Measurements from ENCODE around the gene MYBBP1A.

MYBBP1A gene

DNA sequence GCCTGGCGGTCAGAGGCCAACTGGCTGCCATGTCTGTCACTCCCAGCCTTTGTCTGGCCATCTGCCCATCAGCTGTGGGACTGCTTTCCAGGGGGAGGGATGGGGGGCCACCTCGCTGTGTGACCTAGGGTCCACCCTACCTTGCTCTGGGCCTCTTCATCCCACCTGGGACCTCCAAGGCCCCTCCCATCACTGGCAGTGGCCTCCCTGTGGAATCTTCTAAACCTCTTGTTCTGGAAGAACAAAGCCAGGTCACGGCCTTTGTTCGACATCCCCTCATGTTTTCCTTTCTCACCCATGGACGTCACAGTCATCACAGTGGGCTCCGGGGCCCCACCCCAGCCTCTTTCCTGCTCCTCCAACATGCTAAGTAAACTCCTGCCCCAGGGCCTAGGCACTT, 32.5 kb downstream of the MYBBP1A start:
- no peak for DNase-seq (ENCODE audit: low read depth in 2 of 3, low spot score in 2 of 3)

DNA sequence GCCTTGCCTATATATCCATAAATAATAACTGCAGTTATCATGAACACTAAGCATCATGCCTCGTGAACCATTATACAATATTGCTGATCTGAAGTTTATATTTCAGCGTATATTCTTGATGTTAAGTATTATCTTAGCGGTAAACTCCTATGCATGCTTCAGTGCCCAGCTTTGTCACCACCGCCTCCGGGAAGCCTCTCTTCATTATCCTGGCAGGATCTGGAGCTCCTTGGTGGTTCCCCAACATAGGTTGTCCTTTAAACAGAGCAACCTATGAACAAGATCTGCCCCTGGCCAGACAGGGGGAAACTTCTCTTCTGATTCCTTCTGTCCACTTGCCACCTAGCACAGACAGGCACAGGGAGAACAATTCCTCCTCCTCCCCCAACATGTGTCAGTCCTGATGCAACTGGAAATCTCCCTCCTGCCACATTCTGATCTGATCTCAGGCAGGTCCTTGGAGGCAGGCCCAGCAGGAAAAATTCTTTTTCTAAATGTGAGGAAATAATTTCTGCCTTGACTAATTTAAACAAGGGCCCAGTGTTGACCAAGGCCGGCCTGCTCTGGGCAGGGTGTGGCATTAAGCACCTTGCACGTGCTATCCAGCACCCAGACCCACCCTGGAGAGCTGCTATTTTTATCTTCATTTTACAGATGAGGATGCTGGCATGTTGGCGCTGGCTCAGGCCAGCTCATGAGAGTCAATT, 34.1 kb downstream of the MYBBP1A start:
- DNase-seq (ENCODE audit: low read depth in 2 of 3, low spot score in 2 of 3): no peak

DNA sequence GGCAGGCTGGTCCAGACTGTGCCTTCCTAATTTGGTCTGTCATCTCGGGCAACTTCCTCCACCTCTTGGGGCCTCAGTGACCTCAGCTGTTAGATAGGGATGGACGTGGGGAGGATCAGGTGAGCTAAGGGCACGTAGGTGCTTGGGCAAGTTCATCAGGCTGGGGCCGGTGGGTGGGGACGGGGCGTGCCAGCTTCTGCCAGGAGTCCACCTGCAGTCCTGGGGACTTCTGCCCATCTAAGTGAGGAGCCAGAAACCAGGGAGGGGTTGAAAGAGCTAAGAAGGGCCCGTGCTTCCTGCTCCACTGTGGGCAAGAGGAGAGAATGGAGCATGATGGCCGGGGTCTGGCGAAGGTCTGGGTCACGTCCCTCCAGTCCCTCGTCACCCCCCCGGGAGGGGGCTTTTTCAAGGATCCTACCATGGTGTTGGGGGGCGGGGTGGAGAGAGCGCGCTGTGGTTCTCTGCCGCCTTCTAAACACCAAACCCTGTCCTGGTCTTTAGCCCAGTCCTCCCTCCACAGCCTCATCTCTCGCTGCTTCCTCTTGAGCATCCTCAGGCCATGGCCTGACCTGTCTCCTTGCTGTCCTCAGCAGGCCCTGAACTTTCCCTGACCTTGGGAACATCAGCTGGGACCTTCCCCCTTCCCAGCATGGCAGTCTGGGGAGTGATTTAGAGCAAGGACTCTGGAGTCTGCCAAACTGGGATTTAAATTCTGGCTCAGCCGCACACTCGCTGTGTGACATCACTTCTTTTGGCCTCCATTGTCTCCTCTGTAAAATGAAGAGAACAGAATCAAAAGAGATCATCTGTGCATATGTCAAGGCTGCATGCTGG, 34.9 kb downstream of the MYBBP1A start:
- DNase-seq (ENCODE audit: low read depth in 2 of 3, low spot score in 2 of 3): no peak

DNA sequence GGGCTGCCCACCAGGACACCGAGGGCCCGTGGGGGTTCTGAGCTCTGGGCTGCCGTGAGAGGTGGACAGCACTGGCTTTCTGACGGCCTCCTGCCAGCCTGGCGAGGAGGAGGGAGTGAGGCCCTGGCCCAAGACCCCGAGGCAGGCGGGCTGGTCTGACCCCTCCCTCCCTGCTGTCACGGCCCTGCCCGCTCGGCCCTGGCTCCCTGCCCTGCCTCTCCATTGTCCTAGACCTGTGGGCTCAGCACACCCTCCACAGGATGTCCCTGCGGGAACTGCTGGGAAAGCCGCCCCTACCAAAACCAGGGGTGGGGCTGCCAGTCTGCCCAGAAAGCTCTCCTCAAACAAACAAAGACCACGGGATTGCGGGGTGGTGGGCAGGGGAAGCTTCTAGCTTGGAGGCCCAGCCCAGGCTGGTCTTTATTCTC, 35.8 kb downstream of the MYBBP1A start:
- no peak for DNase-seq (ENCODE audit: low read depth in 2 of 3, low spot score in 2 of 3)

DNA sequence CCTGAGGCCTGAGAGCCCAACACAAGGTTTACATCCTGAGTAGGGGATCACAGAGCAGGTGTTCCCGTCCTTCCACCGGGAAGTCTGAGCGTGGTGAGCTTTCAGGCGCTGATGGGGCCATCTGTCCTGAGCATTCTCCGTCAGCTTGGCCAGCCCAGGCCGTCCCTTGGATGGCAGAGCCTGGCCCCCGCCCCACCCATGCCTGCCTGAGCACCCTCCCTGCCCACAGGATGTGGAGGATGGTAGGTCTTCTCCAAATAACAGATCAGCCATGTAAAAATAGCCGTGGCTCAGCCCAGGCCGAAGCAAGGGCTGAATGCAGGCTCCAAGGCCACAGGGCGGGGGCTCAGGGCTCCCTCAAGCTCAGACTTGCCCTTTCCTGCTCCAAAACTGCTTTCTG, 36.3 kb downstream of the MYBBP1A start:
- DNase-seq (ENCODE audit: low read depth in 2 of 3, low spot score in 2 of 3): no peak

DNA sequence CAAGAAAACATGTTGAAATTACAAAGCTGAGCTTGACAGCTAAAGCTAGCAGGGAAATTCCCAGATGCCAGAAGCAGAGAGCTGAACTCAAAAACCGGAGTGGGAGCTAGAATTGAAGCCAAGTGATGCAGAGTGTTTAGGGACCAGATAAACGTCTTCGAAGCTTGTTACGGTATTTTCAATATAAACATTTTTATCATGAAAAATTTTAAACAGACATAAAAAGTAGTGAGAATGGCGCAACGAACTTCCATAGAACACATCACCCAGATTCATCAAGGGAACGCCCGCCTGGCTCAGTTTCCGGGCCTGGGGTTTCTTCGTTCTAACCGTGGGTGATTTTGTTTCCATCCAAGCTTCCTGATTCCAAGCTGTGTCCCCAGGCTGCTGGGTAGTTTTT, 38.4 kb downstream of the MYBBP1A start:
- no peak for DNase-seq (ENCODE audit: low read depth in 2 of 3, low spot score in 2 of 3)

DNA sequence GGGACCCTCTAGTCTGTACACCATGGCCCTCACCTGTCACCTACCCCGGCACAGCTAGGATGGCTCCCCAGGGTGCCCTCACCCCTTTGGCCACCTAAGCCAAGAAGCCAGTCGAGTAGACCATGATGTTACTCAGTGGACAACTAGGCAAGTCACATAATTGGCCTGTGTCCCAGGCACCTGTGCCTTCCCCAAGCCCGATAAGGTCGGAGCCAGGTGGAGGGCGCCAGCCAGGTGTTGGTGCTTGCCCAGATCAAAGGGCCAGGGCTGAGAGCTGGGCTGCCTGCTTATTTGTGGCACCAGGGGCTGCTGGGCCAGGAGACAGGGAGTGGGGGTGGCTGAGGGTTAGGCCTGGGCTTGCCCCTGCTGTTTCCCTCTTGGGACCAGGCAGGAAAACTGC, 39.7 kb downstream of the MYBBP1A start:
- DNase-seq (ENCODE audit: low read depth in 2 of 3, low spot score in 2 of 3): no peak

DNA sequence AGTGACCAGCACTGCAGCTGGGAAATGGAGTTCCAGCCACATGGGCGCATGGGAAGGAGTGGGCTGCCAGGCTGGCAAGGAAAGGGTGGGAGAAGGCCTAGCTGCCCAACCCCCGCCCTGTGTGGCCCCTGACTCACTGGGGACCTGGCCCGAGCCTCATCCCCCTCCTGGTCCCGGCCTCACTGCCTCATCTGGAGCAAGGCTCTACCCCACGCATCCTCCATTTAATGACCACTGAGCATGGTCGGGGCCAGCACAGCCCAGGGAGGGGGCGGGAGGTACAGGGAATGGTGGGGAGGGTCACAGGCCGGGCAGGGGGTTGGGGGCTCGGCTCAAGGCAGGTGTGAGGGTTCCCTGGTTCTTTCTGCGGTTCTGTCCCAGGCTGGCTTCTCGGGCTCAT, 40.4 kb downstream of the MYBBP1A start:
- no peak for DNase-seq (ENCODE audit: low read depth in 2 of 3, low spot score in 2 of 3)

DNA sequence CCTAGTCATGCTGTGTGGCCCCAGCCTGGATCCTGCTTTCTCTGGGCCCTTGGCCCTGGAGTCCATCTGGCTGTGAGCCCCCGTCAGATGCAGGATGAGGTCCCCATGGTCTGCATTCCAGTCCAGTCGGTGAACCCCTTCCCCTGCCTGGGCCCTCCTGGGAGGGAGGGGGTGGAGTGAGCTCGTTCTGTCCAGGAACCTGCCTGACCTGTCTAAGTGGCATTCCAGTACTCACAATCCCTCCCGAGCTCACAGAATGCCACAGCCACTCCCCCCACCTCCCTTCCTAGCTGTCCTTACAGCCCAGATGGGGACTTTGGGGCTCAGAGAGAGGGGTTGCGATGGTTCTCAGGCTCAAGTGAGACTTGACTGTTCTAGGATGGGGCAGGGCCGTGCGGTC, 41.0 kb downstream of the MYBBP1A start:
- no peak for DNase-seq (ENCODE audit: low read depth in 2 of 3, low spot score in 2 of 3)

DNA sequence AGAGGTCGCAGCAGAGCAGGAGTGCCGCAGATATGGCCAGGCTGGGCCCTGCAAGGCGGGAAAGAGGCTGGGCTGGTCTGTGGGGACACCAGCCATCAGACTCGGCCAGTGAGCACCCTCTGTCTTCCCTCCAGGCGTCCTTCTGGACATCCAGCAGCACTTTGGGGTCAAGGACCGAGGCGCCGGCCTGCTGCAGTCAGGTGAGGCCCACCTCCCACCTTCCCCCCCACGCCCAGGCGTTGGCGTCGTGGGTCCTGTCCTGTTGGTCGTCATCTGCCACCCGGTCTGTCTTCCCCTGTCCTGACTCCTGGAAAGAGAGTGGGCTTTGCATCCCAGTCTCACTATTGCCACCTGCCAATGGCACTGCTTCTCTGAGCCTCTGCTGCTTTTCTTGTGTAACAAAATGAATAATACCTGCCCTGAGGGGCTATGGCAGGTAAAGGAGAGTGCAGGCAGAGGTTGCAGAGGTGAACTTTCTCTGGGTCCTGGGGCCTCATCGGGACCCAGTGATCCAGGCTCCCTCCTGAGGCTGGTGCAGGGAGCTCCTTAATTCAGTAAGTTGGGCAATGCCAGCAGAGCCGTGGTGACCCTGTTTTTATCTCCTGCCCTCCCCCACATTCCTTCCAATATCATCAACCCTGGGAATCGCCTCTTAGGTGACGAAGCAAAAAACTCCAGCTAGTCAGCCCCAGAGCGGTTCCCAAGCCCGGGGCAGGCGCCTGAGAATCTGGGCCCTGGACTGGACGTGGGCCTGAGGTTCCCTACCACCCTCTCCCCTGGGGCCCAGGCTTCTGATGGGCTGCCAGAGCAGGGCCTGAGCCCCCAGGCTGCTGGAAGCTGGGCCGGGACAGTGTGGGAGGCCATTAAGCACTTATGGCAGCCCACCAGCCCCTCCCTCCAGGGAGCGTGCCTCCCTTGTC, 41.8 kb downstream of the MYBBP1A start:
- DNase-seq (ENCODE audit: low read depth in 2 of 3, low spot score in 2 of 3): no peak

DNA sequence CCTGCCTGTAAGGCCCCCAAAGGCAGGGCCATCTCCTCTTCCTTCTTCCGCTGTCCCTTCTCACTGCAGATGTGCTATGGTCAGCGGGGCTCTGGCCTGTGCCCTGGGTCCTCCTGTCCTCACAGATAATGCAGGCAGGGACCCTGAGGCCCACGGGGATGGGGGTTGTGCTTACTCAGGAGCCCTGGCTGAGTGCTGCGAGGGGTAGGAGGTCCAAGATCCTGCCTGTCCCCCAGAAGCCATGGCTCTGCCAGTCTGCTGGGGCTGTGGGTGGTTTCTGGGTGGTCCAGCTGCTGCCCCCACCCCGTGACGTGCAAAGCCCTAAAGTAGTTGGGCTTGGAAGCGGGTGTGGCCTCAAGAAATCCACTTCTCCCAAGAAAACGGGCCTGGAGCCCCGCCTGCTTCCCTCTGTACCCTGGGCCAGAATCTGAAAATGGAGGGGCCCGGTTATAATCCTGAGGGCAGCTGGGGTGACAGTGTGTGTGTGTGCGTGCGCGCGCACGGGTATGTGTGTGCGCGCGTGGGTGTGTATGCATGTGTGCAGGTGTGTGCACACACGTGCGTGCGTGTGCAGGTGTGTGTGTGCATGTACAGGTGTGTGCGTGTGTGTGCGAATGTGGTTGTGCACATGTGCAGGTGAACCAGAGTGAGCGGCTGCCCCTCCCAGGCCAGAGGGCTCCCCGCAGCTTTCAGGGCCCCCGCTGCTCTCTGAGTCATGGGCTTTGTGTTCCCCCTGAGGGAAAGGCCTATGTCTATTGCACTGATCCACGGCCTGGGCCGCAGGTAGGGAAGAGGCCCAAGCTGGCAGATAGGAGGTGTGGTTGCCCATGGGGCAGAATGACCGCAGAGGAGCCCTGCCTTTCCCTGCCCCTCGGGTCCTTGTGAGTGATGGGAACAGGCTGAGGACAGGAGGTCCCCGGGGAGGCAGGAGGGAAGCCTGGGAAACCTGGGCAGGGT, 42.8 kb downstream of the MYBBP1A start:
- DNase-seq (ENCODE audit: low read depth in 2 of 3, low spot score in 2 of 3): no peak

DNA sequence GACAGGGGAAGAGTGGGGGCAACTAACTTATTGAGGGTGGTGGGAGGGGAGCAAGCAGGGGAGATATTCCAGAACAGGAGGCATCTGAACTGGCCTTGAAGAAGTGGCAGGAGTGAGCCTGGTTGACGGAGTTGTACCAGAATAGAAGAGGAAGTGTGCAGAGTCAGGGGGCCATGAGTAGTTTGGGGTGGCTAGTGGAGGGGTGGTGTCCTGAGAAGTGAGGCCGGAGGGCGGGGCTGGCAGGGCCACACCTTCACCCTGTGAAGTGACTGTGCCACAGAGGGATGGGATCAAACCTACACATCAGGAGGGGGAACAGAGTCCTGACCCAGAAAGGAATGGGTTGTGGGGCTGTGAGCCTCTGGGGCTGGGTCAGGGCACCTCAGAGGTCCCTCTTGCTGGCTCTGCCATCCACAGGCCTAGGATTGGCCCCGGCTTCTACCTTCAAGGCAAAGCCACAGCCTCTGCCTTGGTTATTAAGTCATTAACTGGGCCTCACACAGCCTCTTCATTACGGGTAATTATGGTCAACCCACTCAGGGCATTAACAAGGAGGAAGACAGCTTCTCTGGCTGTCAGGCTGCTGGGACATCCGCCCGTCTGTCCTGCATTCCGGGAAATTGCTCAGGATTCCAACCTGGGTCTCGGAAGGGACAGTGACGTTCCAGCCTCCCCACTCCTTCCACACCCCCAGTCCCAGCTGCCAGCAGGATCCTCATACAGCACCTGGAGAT, 43.8 kb downstream of the MYBBP1A start:
- DNase-seq (ENCODE audit: low read depth in 2 of 3, low spot score in 2 of 3): no peak

DNA sequence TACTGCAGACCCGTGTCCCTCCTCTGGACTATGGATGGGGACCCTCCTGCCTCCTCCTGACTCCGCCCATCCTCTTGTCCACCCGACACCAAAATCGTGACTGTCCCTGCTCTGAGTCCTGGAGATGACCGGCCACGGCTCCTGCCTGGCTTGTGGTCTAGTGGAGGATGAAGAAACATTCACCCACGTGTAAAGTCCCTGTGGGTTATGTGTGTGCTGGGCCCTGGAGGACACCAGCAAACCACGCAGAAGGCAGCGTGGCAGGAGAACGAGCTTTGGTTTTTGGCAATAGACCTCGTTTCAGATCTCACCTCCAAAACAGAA, 44.6 kb downstream of the MYBBP1A start:
- DNase-seq (ENCODE audit: low read depth in 2 of 3, low spot score in 2 of 3): no peak

DNA sequence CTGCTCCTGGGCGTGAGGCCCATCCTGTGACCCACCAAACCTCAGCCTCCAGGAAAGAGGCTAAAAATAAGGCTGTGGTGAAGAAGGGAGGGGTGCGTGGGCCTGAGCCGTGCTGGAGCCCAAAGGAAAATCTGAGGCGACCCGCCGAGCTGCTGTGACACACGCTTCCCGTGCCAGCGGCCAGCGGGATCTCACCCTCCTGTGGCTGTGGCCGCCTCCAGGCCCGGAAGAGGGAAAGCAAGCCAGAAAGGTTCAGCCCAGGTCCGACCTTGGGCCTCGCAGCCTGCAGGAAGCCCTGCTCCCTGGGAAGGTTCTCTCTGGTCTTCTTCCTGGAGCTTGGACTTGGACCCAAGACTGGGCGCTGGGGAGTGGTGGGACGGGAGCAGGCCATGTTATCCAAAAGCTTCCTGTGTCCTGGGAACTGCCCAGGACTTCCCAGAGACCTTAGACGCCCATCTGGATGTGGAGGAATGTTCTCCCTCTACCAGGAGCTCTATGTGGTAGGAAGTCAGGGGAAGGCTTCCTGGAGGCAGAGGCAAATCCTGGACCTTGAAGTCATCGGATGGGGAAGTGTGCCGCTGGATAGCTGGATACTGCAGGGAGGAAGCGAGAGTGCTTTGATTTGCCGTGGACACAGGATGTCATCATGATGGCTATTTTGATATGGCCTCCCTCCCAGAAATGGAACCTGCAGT, 45.1 kb downstream of the MYBBP1A start:
- DNase-seq (ENCODE audit: low read depth in 2 of 3, low spot score in 2 of 3): no peak

DNA sequence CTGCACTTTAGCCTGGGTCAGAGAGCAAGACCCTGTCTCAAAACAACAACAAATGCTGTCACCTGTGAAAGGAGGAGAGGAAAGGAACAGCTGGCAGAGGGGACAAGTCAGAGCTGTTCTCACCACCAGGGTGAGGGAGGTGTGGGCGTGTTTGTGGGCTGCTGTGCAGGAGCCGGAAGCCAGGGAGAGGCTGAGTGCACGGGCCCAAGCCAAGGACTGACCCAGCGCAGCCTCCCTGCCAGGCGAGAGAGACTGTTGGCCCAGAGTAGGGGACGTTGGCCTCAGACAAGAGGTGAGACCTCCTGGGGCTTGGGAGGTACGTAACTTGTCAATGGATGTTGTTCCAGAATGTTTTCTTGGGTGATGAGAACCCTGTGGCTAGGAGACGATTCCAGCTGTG, 45.8 kb downstream of the MYBBP1A start:
- no peak for DNase-seq (ENCODE audit: low read depth in 2 of 3, low spot score in 2 of 3)

DNA sequence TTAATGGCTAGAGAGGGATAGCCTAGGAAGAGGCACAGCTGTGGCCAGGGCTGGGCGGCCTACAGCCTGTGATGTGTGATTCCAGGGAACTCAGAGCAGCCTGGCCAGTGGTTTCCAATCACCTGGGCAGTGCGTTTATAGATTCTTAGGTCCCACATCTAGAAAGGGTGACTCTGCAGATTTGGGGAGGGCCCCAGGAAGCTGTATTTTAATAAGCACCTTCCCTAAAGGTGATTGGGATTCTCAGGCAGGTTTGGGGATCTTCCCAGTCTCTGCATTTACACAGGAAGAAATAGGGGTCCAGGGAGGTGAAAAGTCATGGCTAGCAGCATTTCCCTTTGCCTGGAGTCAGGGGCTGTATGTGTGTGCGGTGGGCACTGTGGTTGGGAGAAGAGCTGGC, 47.0 kb downstream of the MYBBP1A start:
- DNase-seq (ENCODE audit: low read depth in 2 of 3, low spot score in 2 of 3): no peak

DNA sequence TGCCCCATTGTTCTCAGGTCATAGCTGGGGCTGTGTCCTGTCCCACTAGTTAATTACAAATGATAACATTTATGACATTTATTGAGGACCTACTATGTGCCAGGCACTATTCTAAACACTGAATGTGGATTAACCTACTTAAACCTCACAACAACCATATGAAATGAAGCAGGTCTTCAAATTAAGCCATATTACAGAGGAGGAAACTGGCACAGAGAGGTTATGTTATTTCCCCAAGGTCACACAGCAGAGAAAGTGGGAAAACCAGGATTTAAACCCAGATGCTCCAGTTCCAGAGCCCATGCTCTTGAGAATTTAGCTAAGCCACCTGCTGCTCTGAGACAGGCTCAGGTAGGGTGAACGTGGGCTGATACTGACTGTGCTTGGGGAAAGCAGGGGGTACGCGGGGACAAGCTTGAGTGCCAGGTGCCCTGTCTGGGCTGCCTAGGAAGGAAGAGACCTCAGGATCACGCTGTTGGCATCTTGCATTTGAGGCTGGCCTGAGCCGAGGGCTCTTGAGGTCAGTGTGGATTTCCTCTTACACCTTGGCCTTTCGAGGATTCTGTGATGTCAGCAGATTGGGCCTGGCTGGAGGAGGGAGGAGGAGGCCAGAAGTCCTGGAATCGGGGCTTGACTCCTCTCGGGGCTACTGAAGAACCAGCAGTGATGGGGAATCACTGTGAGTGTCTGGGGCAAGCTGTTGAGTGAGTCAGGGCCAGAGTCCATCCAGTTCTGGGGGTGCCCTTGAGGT, 47.6 kb downstream of the MYBBP1A start:
- no peak for DNase-seq (ENCODE audit: low read depth in 2 of 3, low spot score in 2 of 3)

DNA sequence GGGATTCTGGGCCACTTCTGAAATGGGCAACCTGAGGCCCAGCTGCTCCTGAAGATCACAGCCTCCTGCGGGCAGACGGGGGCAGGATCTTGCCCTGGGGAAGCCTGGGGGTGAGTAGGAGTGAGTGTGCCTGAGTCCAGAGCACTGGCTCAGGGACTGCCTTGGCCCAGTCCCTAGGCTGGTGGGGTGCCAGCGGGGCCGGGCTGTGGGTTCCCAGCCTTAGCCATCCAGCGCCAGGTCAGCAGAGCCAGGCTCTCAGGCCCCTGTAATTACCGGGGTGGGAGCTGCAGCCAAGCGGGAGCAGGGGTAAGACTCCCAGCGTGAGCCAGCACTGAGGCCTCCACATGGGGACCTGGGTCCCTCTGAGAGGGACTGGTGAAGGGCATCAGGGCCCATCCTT, 48.3 kb downstream of the MYBBP1A start:
- DNase-seq (ENCODE audit: low read depth in 2 of 3, low spot score in 2 of 3): no peak

All from activated CD8-positive, alpha-beta memory T cell treated with anti-CD3 and anti-CD28 coated beads for 48 hours (primary cell).